HepG2 (cell line): ENCODE data around the gene THSD4. TPM values are rescaled to one million over a fixed set of nuclear protein-coding genes. Genes with fewer than 3 reads are reported as not detected.

Source experiments
- ATAC-seq: fragments of 200-7000 bp; cut with Tn5 transposase; 3 replicates; pipeline ENCODE4 v1.9.1; 2020; ENCODE audit warnings: mild to moderate bottlenecking, moderate library complexity
- BruUV-seq: library from RNA; stranded (reverse); fragments of 400-500 nt; replicated peaks from 2 replicates; lab custom pipeline; 2021; lab: Mats Ljungman, UMichigan
- CTCF ChIA-PET: fragments of 300-600 bp; formaldehyde crosslinking; extraction: SDS; loops from one replicate; lab custom pipeline; 2021; ENCODE audit warnings: low total read pairs, inconsistent platforms, low intra/inter-chr PET ratio; lab: Yijun Ruan, JAX
- POLR2A ChIA-PET: fragments of 350-600 bp; sonication (Branson Sonifier 250); formaldehyde crosslinking; loops from one replicate; lab custom pipeline; 2020; ENCODE audit warnings: antibody characterized with exemption, inconsistent platforms; lab: Yijun Ruan, JAX
- DNase-seq: peaks from one replicate; pipeline ENCODE4 v3.0.0-alpha.2; 2015; ENCODE audit warnings: low spot score
- FAIRE-seq: peaks from 3 replicates; lab custom pipeline; 2011; peaks lifted over from hg19 to GRCh38; lab: Jason Lieb, UNC
- H2AFZ ChIP-seq: one replicate; pipeline ENCODE4 v1.6.1; 2011; ENCODE audit warnings: low read length, inconsistent platforms
- H3K27ac ChIP-seq: fragments of 300-600 bp; 3 replicates; pipeline ENCODE4 v1.8.0; 2011; ENCODE audit warnings: mixed run types, mild to moderate bottlenecking, mixed read lengths, low read length, inconsistent platforms; ENCODE audit not compliant: insufficient read depth; ENCODE audit errors: extremely low read length
- H3K27me3 ChIP-seq, 2 experiments: fragments of 200-600 bp in 1 of 2; 2 replicates in 1 of 2; 3 replicates in 1 of 2; pipeline versions ENCODE4 v1.6.0 to v1.8.0; 2011; ENCODE audit warnings: low read length in 2 of 2, mild to moderate bottlenecking in 2 of 2, moderate library complexity in 2 of 2, inconsistent platforms in 1 of 2; ENCODE audit not compliant: insufficient read depth in 2 of 2, control insufficient read depth in 1 of 2
- H3K36me3 ChIP-seq, 2 experiments: fragments of 200-600 bp in 1 of 2; replicated peaks in 1 of 2; 2 replicates in 1 of 2; 3 replicates in 1 of 2; pipeline versions ENCODE4 v1.5.1 to v1.8.0; 2011; ENCODE audit warnings: low read length in 2 of 2, inconsistent platforms in 1 of 2; ENCODE audit not compliant: insufficient read depth in 2 of 2, control insufficient read depth in 1 of 2
- H3K4me1 ChIP-seq: 2 replicates; pipeline ENCODE4 v1.5.1; 2012; ENCODE audit warnings: low read length, inconsistent platforms; ENCODE audit not compliant: insufficient read depth
- H3K4me2 ChIP-seq: 2 replicates; pipeline ENCODE4 v1.6.0; 2011; ENCODE audit warnings: low read depth, low read length, inconsistent platforms
- H3K4me3 ChIP-seq, 3 experiments: fragments of 200-600 bp in 1 of 3; sonication (generic), shearing (Covaris generic) in 1 of 3; replicated peaks in 1 of 3; 2 replicates each; pipeline ENCODE4 v1.5.1; 2011 to 2016; ENCODE audit warnings: low read length in 3 of 3, inconsistent platforms in 2 of 3, low read depth in 2 of 3, mild to moderate bottlenecking in 2 of 3, control low read depth in 1 of 3, mixed read lengths in 1 of 3; ENCODE audit not compliant: insufficient read depth in 1 of 3
- H3K79me2 ChIP-seq: one replicate; pipeline ENCODE4 v1.6.1; 2011; ENCODE audit warnings: low read length, inconsistent platforms; ENCODE audit not compliant: insufficient read depth
- H3K9ac ChIP-seq: 2 replicates; pipeline ENCODE4 v1.6.0; 2011; ENCODE audit warnings: mild to moderate bottlenecking, low read depth, low read length, inconsistent platforms; ENCODE audit not compliant: insufficient read depth
- H3K9me3 ChIP-seq: 2 replicates; pipeline ENCODE4 v1.5.1; 2012; ENCODE audit warnings: mild to moderate bottlenecking, low read length
- H4K20me1 ChIP-seq: 2 replicates; pipeline ENCODE4 v1.6.0; 2011; ENCODE audit warnings: inconsistent platforms, mild to moderate bottlenecking, low read length, moderate library complexity; ENCODE audit not compliant: insufficient read depth
- ASH2L ChIP-seq: fragments of 300-600, 200-600 bp; sonication (generic); IDR thresholded peaks from 2 replicates; pipeline ENCODE4 v1.7.0; 2017; ENCODE audit warnings: low read depth, mild to moderate bottlenecking, moderate library complexity, mixed read lengths, low read length; ENCODE audit not compliant: insufficient read length
- FOXO1 ChIP-seq: sonication (generic); formaldehyde crosslinking; IDR thresholded peaks from 2 replicates; pipeline ENCODE4 v1.4.0; 2020; ENCODE audit warnings: missing genetic modification reagents
- KDM4B ChIP-seq: sonication (generic); formaldehyde crosslinking; IDR thresholded peaks from 2 replicates; pipeline ENCODE4 v1.4.0; 2020; ENCODE audit warnings: missing genetic modification reagents
- MIXL1 ChIP-seq: IDR thresholded peaks from 2 replicates; pipeline ENCODE4 v1.6.1; 2016
- NBN ChIP-seq: fragments of 450-650 bp; conservative IDR thresholded peaks from 2 replicates; pipeline ENCODE4 v1.6.1; 2017
- NFYC ChIP-seq: IDR thresholded peaks from 2 replicates; pipeline ENCODE4 v1.6.1; 2016; ENCODE audit warnings: missing genetic modification reagents, missing compliant biosample characterization
- PITX1 ChIP-seq: sonication (generic); formaldehyde crosslinking; IDR thresholded peaks from 2 replicates; pipeline ENCODE4 v1.5.1; 2020; ENCODE audit warnings: mild to moderate bottlenecking, missing genetic modification reagents
- RBM39 ChIP-seq: fragments of 200-400 bp; formaldehyde crosslinking; IDR thresholded peaks from one replicate; pipeline ENCODE4 v1.6.1; 2018; ENCODE audit warnings: antibody characterized with exemption, mild to moderate bottlenecking, low read depth, low read length; ENCODE audit not compliant: poor library complexity, severe bottlenecking
- RFXANK ChIP-seq: IDR thresholded peaks from 2 replicates; pipeline ENCODE4 v1.6.1; 2016
- STAG1 ChIP-seq: sonication (generic); formaldehyde crosslinking; IDR thresholded peaks from 2 replicates; pipeline ENCODE4 v1.4.0; 2020; ENCODE audit warnings: missing genetic modification reagents
- ZNF235 ChIP-seq: sonication (generic); formaldehyde crosslinking; IDR thresholded peaks from 2 replicates; pipeline ENCODE4 v1.8.1; 2023; ENCODE audit warnings: mild to moderate bottlenecking, missing genetic modification reagents, borderline replicate concordance
- ZNF33A ChIP-seq: sonication (generic); formaldehyde crosslinking; IDR thresholded peaks from 2 replicates; pipeline ENCODE4 v1.5.1; 2020; ENCODE audit warnings: missing genetic modification reagents, mild to moderate bottlenecking, moderate library complexity, borderline replicate concordance
- WGBS: methylation state at CpG from one replicate; pipeline ENCODE4 v1.1.6; 2017; ENCODE audit warnings: low lambda C conversion rate; 5-methylcytosine and 5-hydroxymethylcytosine counted together
- in situ Hi-C: cut with HindIII; loops from 2 replicates; pipeline ENCODE4 v1.10.0; 2017; ENCODE audit warnings: low pct_unique_long_range_greater_than_20kb; ENCODE audit not compliant: extremely low pct_ligation_motif_present
- intact Hi-C: fragments of 100-400 bp; cut with micrococcal nuclease; formaldehyde crosslinking; loops from one replicate; pipeline ENCODE4 v1.10.0; 2022; ENCODE audit not compliant: unreplicated experiment
- polyA plus RNA-seq, 8 experiments: library from polyadenylated mRNA; depleted of rRNA in 3 of 8; stranded (reverse) in 7 of 8; unstranded in 1 of 8; fragments of >200 nt; fragmentation: Illumina TruSeq in 4 of 8; extraction: Trizol in 4 of 8; gene quantifications; 2 replicates each; pipeline versions ENCODE4 v1.2.1 to v1.2.3, GENCODE V29; 2011 to 2016; ENCODE audit warnings: low read depth in 4 of 8, missing spikeins in 1 of 8, mixed read lengths in 1 of 8; ENCODE audit not compliant: insufficient read depth in 1 of 8
- total RNA-seq, 5 experiments: library from RNA; depleted of rRNA; stranded (reverse); fragments of >200 nt; fragmentation: Illumina TruSeq; extraction: Trizol; gene quantifications; 2 replicates each; pipeline ENCODE4 v1.2.3, GENCODE V29; 2016; ENCODE audit warnings: low read depth in 1 of 5

THSD4 gene
- total and polyA plus RNA-seq, 2 of the 13 experiments (the other 11 are each of a cell fraction or from before 2014, with no cell fraction given), result 0.07 to 0.21 TPM

DNA sequence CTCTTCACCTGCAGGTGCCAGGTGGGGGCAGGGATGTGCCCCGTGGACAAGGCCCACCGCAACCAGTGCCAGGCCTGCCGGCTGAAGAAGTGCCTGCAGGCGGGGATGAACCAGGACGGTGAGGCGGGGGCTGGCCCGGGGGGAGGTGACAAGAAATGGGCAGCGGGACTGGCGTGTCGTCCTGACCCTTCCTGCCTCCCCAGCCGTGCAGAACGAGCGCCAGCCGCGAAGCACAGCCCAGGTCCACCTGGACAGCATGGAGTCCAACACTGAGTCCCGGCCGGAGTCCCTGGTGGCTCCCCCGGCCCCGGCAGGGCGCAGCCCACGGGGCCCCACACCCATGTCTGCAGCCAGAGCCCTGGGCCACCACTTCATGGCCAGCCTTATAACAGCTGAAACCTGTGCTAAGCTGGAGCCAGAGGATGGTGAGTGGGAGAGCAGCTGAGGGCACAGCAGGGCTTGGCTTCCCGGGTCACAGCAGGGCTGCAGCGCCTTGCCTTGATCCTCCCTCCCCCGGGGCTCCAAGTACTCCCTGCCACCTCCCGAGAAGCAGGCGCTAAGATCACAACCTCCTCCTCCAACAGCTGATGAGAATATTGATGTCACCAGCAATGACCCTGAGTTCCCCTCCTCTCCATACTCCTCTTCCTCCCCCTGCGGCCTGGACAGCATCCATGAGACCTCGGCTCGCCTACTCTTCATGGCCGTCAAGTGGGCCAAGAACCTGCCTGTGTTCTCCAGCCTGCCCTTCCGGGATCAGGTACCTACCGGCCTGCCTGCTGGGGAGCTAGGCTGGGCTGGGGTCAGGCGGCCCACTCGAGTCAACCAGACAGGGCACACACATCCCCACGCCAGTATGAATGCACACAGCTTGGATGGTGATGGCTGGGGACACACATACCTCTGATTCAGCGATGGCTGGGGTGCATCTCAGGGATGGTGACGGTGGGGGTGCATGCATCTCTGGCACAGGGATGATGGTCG, 696.8 kb downstream of the THSD4 start:
- intact Hi-C loops, result no loop called here
- H3K27ac ChIP-seq, result no peak overlapping the region
- WGBS, result 52% methylated on average over 11 of the region's 38 CpGs
- DNase-seq (no peak), FAIRE-seq (no peak), ATAC-seq (no peak)
- H3K4me3 ChIP-seq, result no peak overlapping the region
- POLR2A ChIA-PET, result no interaction called here
- no TSS peak for BruUV-seq
- TF ChIP-seq RFXANK (CRISPR knock-in tag) (no peak), NFYC (CRISPR knock-in tag) (no peak), NBN (no peak), STAG1 (CRISPR knock-in tag) (no peak), MIXL1 (CRISPR knock-in tag) (no peak), ZNF235 (CRISPR knock-in tag) (no peak), ASH2L (no peak), KDM4B (CRISPR knock-in tag) (no peak), PITX1 (CRISPR knock-in tag) (no peak), RBM39 (no peak), FOXO1 (CRISPR knock-in tag) (no peak), ZNF33A (CRISPR knock-in tag) (no peak)
- no peaks in the 10 kb centered on the region for H3K4me1 ChIP-seq
- H2AFZ ChIP-seq, result no peak overlapping the region
- no peak overlapping the region for H3K9ac ChIP-seq
- in situ Hi-C loops, result no loop called here
- H4K20me1 ChIP-seq, result no peaks in the 10 kb centered on the region
- H3K36me3 ChIP-seq, result no peaks in the 10 kb centered on the region
- H3K4me2 ChIP-seq, result no peak overlapping the region
- no peaks in the 10 kb centered on the region for H3K9me3 ChIP-seq
- CTCF ChIA-PET, result no interaction called here
- H3K79me2 ChIP-seq, result no peaks in the 10 kb centered on the region
- peaks cover 18 to 45% of the 10 kb centered on the region in 2 experiments; a peak in 4 of 5 replicates for H3K27me3 ChIP-seq
